Gastrocnemius medialis (tissue), 4 donors: ENCODE measurements around the gene ARMH1. TPM values are rescaled to one million over a fixed set of nuclear protein-coding genes. Genes with fewer than 3 reads are reported as not detected.
"Not testable (repeated sequence)": the region's sequence is repeated elsewhere in the genome, so short reads cannot be mapped to it uniquely, and the experiment has no call there.

Experiments used
- ATAC-seq, 2 donors: fragments of 150-250 bp; one replicate each; pipeline ENCODE4 v1.9.1; 2016
- DNase-seq, 2 donors: peaks; one replicate each; pipeline ENCODE4 v3.0.0-alpha.2; 2019
- H3K27ac ChIP-seq, 4 donors: fragments of 200-600 bp; sonication (generic); 1 replicate in 1 of 4; 2 replicates in 3 of 4; pipeline ENCODE4 v1.5.1; 2016 to 2018; ENCODE audit warnings: mild to moderate bottlenecking in 2 of 4, moderate library complexity in 1 of 4
- H3K27me3 ChIP-seq, 3 donors: fragments of 200-600 bp; sonication (generic) in 2 of 3; 1 replicate in 1 of 3; 2 replicates in 2 of 3; pipeline versions ENCODE4 v1.5.1 to v1.6.0; 2016 to 2019; ENCODE audit warnings: mild to moderate bottlenecking in 1 of 3, moderate library complexity in 1 of 3
- H3K36me3 ChIP-seq, 2 donors: fragments of 200-600 bp; sonication (generic) in 1 of 2; one replicate each; pipeline ENCODE4 v1.5.1; 2017 to 2018
- H3K4me1 ChIP-seq, 2 donors: fragments of 200-600 bp; sonication (generic) in 1 of 2; one replicate each; pipeline ENCODE4 v1.5.1; 2016 to 2017; ENCODE audit warnings: mild to moderate bottlenecking in 2 of 2
- H3K4me3 ChIP-seq, 4 donors: fragments of 200-600 bp; sonication (generic) in 3 of 4; 1 replicate in 1 of 4; 2 replicates in 3 of 4; pipeline ENCODE4 v1.5.1; 2016 to 2019; ENCODE audit warnings: mild to moderate bottlenecking in 2 of 4
- H3K9me3 ChIP-seq, 3 donors: fragments of 200-600 bp; sonication (generic) in 2 of 3; 1 replicate in 1 of 3; 2 replicates in 2 of 3; pipeline ENCODE4 v1.5.1; 2016 to 2019
- CTCF ChIP-seq, 5 experiments: fragments of 450-650 bp in 3 of 5; fragments of 200-600 bp in 2 of 5; sonication (generic) in 2 of 5; IDR thresholded peaks in 4 of 5; conservative IDR thresholded peaks in 1 of 5; 1 replicate in 4 of 5; 2 replicates in 1 of 5; pipeline ENCODE4 v1.5.1; 2016 to 2019; ENCODE audit warnings: antibody characterized with exemption in 5 of 5, mild to moderate bottlenecking in 3 of 5, moderate library complexity in 3 of 5
- POLR2A ChIP-seq, 2 donors: fragments of 450-650 bp; IDR thresholded peaks; one replicate each; pipeline ENCODE4 v1.6.1; 2017; ENCODE audit warnings: antibody characterized with exemption in 2 of 2, mild to moderate bottlenecking in 2 of 2, moderate library complexity in 2 of 2
- in situ Hi-C, 4 donors: fragments of 200-750 bp; cut with MboI; loops; one replicate each; pipeline versions ENCODE4 v1.15.0 to v1.8.0; 2017; ENCODE audit warnings: low sequenced_read_pairs in 4 of 4
- intact Hi-C: fragments of 100-400 bp; cut with DNase I; formaldehyde crosslinking; loops from one replicate; pipeline ENCODE4 v1.15.1; 2023; ENCODE audit warnings: low total_unique reads
- total RNA-seq, 4 donors: library from RNA; depleted of rRNA; stranded (reverse); fragments of >200 nt; gene quantifications; one replicate each; pipeline versions ENCODE4 v1.1.0 to v1.2.3, GENCODE V29; 2016

ARMH1 gene
- total RNA-seq, 4 donors from 2014 or later = 0.78 TPM; not detected in 3

GRCh38 chr1:44698138-44698537, 23.6 kb downstream of the ARMH1 start:
- DNase-seq = no peak
- Histone ChIP-seq H3K36me3 (no peaks in the 10 kb centered on the region), H3K4me3 (no peak overlapping the region), H3K4me1 (no peaks in the 10 kb centered on the region), H3K27ac (no peak overlapping the region), H3K9me3 (no peaks in the 10 kb centered on the region), H3K27me3 (no peaks in the 10 kb centered on the region)
- no peak for ATAC-seq
- intact Hi-C loops = no loop called here
- in situ Hi-C loops = no loop called here
- no peak for TF ChIP-seq POLR2A (IDR thresholded peaks at IDR 0.05)
- no peak for TF ChIP-seq CTCF (IDR thresholded peaks at IDR 0.05 in 4 of 5, conservative IDR thresholded peaks at IDR 0.05 in 1 of 5)

- H3K4me3 ChIP-seq, intact Hi-C loops, H3K36me3 ChIP-seq, H3K9me3 ChIP-seq, H3K27ac ChIP-seq, H3K27me3 ChIP-seq, H3K4me1 ChIP-seq, in situ Hi-C loops, DNase-seq, ATAC-seq: not testable (repeated sequence)
These were observed 24.9 kb downstream of the ARMH1 start for GRCh38 chr1:44699375-44699774.

- intact Hi-C loops (no loop called here), in situ Hi-C loops (no loop called here)
These were observed 26.1 kb downstream of the ARMH1 start for GRCh38 chr1:44700573-44700972.

GRCh38 chr1:44701141-44701573, 26.6 kb downstream of the ARMH1 start:
- Histone ChIP-seq H3K9me3 (no peaks in the 10 kb centered on the region), H3K4me1 (no peaks in the 10 kb centered on the region), H3K4me3 (no peak overlapping the region), H3K36me3 (no peaks in the 10 kb centered on the region), H3K27ac (no peak overlapping the region), H3K27me3 (no peaks in the 10 kb centered on the region)
- no peak for ATAC-seq
- in situ Hi-C loops (no loop called here), intact Hi-C loops (no loop called here)
- TF ChIP-seq CTCF (IDR thresholded peaks at IDR 0.05 in 4 of 5, conservative IDR thresholded peaks at IDR 0.05 in 1 of 5) = no peak
- no peak for TF ChIP-seq POLR2A (IDR thresholded peaks at IDR 0.05)
- no peak for DNase-seq

More at GRCh38 chr1:44700573-44700972, 26.1 kb downstream of the ARMH1 start:
- Histone ChIP-seq H3K27ac (no peak overlapping the region), H3K36me3 (no peaks in the 10 kb centered on the region), H3K9me3 (no peaks in the 10 kb centered on the region), H3K4me3 (no peak overlapping the region), H3K4me1 (no peaks in the 10 kb centered on the region), H3K27me3 (no peaks in the 10 kb centered on the region)
- DNase-seq = no peak
- no peak for TF ChIP-seq CTCF (IDR thresholded peaks at IDR 0.05 in 4 of 5, conservative IDR thresholded peaks at IDR 0.05 in 1 of 5)
- no peak for TF ChIP-seq POLR2A (IDR thresholded peaks at IDR 0.05)
- ATAC-seq = no peak

- DNase-seq (no peak), ATAC-seq (no peak)
- H3K27ac ChIP-seq = no peak overlapping the region
- no peak overlapping the region for H3K4me3 ChIP-seq
- peaks cover 0 to 4% of the 10 kb centered on the region in 2 donors for H3K4me1 ChIP-seq
- in situ Hi-C loops = no loop called here
- no peaks in the 10 kb centered on the region for H3K36me3 ChIP-seq
- TF ChIP-seq POLR2A (IDR thresholded peaks at IDR 0.05) (no peak), CTCF (IDR thresholded peaks at IDR 0.05 in 4 of 5, conservative IDR thresholded peaks at IDR 0.05 in 1 of 5) (no peak)
- H3K9me3 ChIP-seq = no peaks in the 10 kb centered on the region
- no peaks in the 10 kb centered on the region for H3K27me3 ChIP-seq
- intact Hi-C loops = no loop called here
These were observed 31.0 kb downstream of the ARMH1 start for GRCh38 chr1:44705470-44705869.
